HG03280 (cell line): ENCODE results near the gene MED1.
A peak's percentile ranks its signal among the peaks of the same experiment; 100 is the strongest.
"Not testable (repeated sequence)": the region's sequence is repeated elsewhere in the genome, so short reads cannot be mapped to it uniquely, and the experiment has no call there.

ENCODE experiments used
- ATAC-seq: cut with Tn5 transposase; IDR thresholded peaks from one replicate; pipeline ENCODE4 v1.9.1; 2021; ENCODE audit warnings: mild to moderate bottlenecking, moderate library complexity; ENCODE audit not compliant: unreplicated experiment

Gene MED1

GRCh38 chr17:39450847-39451581 lies at the start of gene MED1:
Gene MED1, minus strand, starts transcription at chr17:39451263. Its CDS starts 201 bp downstream, at chr17:39451062.
- ATAC-seq: peak; percentile 96

- not testable (repeated sequence) for ATAC-seq
Measured at GRCh38 chr17:39496921-39497320, 45.9 kb upstream of the MED1 start.

GRCh38 chr17:39487946-39488345 lies 36.9 kb upstream of the MED1 start:
- ATAC-seq: no peak

GRCh38 chr17:39487490-39487889 lies 36.4 kb upstream of the MED1 start:
- ATAC-seq: not testable (repeated sequence)

- ATAC-seq: no peak
Measured at GRCh38 chr17:39486242-39486641, 35.2 kb upstream of the MED1 start.

GRCh38 chr17:39485555-39485954 lies 34.5 kb upstream of the MED1 start:
- no peak for ATAC-seq

- ATAC-seq: no peak
Measured at GRCh38 chr17:39484178-39484577, 33.1 kb upstream of the MED1 start.

- no peak for ATAC-seq
Measured at GRCh38 chr17:39483506-39483905, 32.4 kb upstream of the MED1 start.

GRCh38 chr17:39479631-39480030 lies 28.6 kb upstream of the MED1 start:
- ATAC-seq: not testable (repeated sequence)

GRCh38 chr17:39473310-39473709 lies 22.2 kb upstream of the MED1 start:
- ATAC-seq: no peak

GRCh38 chr17:39468610-39469009 lies 17.5 kb upstream of the MED1 start:
- ATAC-seq: not testable (repeated sequence)

- ATAC-seq: not testable (repeated sequence)
Measured at GRCh38 chr17:39464639-39465181, 13.6 kb upstream of the MED1 start.

GRCh38 chr17:39462631-39463375 lies 11.7 kb upstream of the MED1 start:
- no peak for ATAC-seq

GRCh38 chr17:39461926-39462569 lies 11.0 kb upstream of the MED1 start:
- peak; percentile 16 for ATAC-seq

- peak; percentile 82 for ATAC-seq
Measured at GRCh38 chr17:39461113-39461925, 10.3 kb upstream of the MED1 start, which contains the start of gene CDK12. Gene CDK12, plus strand, starts transcription at chr17:39461486. Its CDS starts 586 bp downstream, at chr17:39462072.

- no peak for ATAC-seq
Measured at GRCh38 chr17:39455919-39456318, 4.9 kb upstream of the MED1 start.

- ATAC-seq: no peak
Measured at GRCh38 chr17:39450051-39450450, 1.0 kb downstream of the MED1 start.

GRCh38 chr17:39447561-39447960 lies 3.5 kb downstream of the MED1 start:
- ATAC-seq: no peak

- ATAC-seq: no peak
Measured at GRCh38 chr17:39443326-39443725, 7.7 kb downstream of the MED1 start.

GRCh38 chr17:39439868-39440267 lies 11.2 kb downstream of the MED1 start:
- not testable (repeated sequence) for ATAC-seq
